Liver (tissue), 9 donors: ENCODE results near the gene CCNDBP1. TPM values are rescaled to one million over a fixed set of nuclear protein-coding genes. Genes with fewer than 3 reads are reported as not detected.

Experiments used
- DNase-seq: peaks from one replicate; pipeline ENCODE4 v3.0.0-alpha.2; 2017; ENCODE audit warnings: low spot score
- H3K27ac ChIP-seq, 2 donors: one replicate each; pipeline ENCODE4 v1.7.0; 2013; ENCODE audit warnings: inconsistent platforms in 2 of 2, low read length in 2 of 2, control low read depth in 1 of 2, low read depth in 1 of 2, mild to moderate bottlenecking in 1 of 2
- H3K27me3 ChIP-seq, 4 donors: one replicate each; pipeline versions ENCODE4 v1.6.1 to v1.7.0; 2013; ENCODE audit warnings: low read length in 3 of 4, inconsistent platforms in 1 of 4, mild to moderate bottlenecking in 1 of 4, moderate library complexity in 1 of 4; ENCODE audit not compliant: control insufficient read depth in 4 of 4, insufficient read depth in 4 of 4
- H3K36me3 ChIP-seq, 4 donors: one replicate each; pipeline versions ENCODE4 v1.6.1 to v1.7.0; 2013; ENCODE audit warnings: low read length in 3 of 4, mild to moderate bottlenecking in 3 of 4, low read depth in 1 of 4, moderate library complexity in 1 of 4; ENCODE audit not compliant: control insufficient read depth in 4 of 4, insufficient read depth in 3 of 4
- H3K4me1 ChIP-seq, 4 donors: one replicate each; pipeline versions ENCODE4 v1.6.1 to v1.7.0; 2013; ENCODE audit warnings: low read length in 3 of 4, mild to moderate bottlenecking in 3 of 4, moderate library complexity in 1 of 4; ENCODE audit not compliant: control insufficient read depth in 4 of 4, insufficient read depth in 4 of 4
- H3K4me3 ChIP-seq, 3 donors: one replicate each; pipeline versions ENCODE4 v1.6.1 to v1.7.0; 2013; ENCODE audit warnings: low read length in 3 of 3, control low read depth in 1 of 3, low read depth in 1 of 3, mild to moderate bottlenecking in 1 of 3
- H3K9ac ChIP-seq, 2 donors: one replicate each; pipeline ENCODE4 v1.7.0; 2013; ENCODE audit warnings: low read length in 2 of 2, mild to moderate bottlenecking in 2 of 2, moderate library complexity in 2 of 2, control low read depth in 1 of 2, low read depth in 1 of 2
- H3K9me3 ChIP-seq, 4 donors: one replicate each; pipeline versions ENCODE4 v1.6.1 to v1.7.0; 2013; ENCODE audit warnings: low read length in 3 of 4; ENCODE audit not compliant: control insufficient read depth in 4 of 4
- ATF3 ChIP-seq: IDR thresholded peaks from 2 replicates; pipeline ENCODE4 v1.6.1; 2016; ENCODE audit warnings: antibody characterized with exemption
- CTCF ChIP-seq: fragments of 150-350 bp; IDR thresholded peaks from 2 replicates; pipeline ENCODE4 v1.5.1; 2017; ENCODE audit warnings: improper control_type of control experiment, low read depth, low read length; ENCODE audit not compliant: missing input control
- EGR1 ChIP-seq, 2 donors: IDR thresholded peaks; 2 replicates each; pipeline ENCODE4 v1.6.1; 2016 to 2018; ENCODE audit warnings: antibody characterized with exemption in 2 of 2, low read depth in 2 of 2
- FOXA1 ChIP-seq: IDR thresholded peaks from 2 replicates; pipeline ENCODE4 v1.6.1; 2016; ENCODE audit warnings: antibody characterized with exemption
- FOXA2 ChIP-seq: IDR thresholded peaks from 2 replicates; pipeline ENCODE4 v1.6.1; 2016; ENCODE audit warnings: antibody characterized with exemption
- GABPA ChIP-seq, 2 donors: IDR thresholded peaks in 1 of 2; conservative IDR thresholded peaks in 1 of 2; 2 replicates each; pipeline ENCODE4 v1.6.1; 2016; ENCODE audit warnings: antibody characterized with exemption in 2 of 2, mild to moderate bottlenecking in 1 of 2, moderate library complexity in 1 of 2
- HNF4A ChIP-seq, 2 donors: conservative IDR thresholded peaks; 2 replicates each; pipeline ENCODE4 v1.6.1; 2016; ENCODE audit warnings: antibody characterized with exemption in 2 of 2, mild to moderate bottlenecking in 2 of 2
- JUND ChIP-seq, 2 donors: IDR thresholded peaks; 2 replicates each; pipeline ENCODE4 v1.6.1; 2016; ENCODE audit warnings: antibody characterized with exemption in 2 of 2
- MAX ChIP-seq: IDR thresholded peaks from 2 replicates; pipeline ENCODE4 v1.6.1; 2016; ENCODE audit warnings: antibody characterized with exemption
- NR2F2 ChIP-seq: IDR thresholded peaks from 2 replicates; pipeline ENCODE4 v1.6.1; 2016; ENCODE audit warnings: antibody characterized with exemption
- RAD21 ChIP-seq, 2 donors: IDR thresholded peaks; 2 replicates each; pipeline ENCODE4 v1.6.1; 2016; ENCODE audit warnings: antibody characterized with exemption in 2 of 2, mild to moderate bottlenecking in 2 of 2
- REST ChIP-seq: IDR thresholded peaks from 2 replicates; pipeline ENCODE4 v1.6.1; 2016; ENCODE audit warnings: antibody characterized with exemption, mild to moderate bottlenecking
- RXRA ChIP-seq, 2 donors: IDR thresholded peaks; 2 replicates each; pipeline ENCODE4 v1.6.1; 2017 to 2018; ENCODE audit warnings: antibody characterized with exemption in 2 of 2, mild to moderate bottlenecking in 1 of 2
- SP1 ChIP-seq: IDR thresholded peaks from 2 replicates; pipeline ENCODE4 v1.6.1; 2018; ENCODE audit warnings: antibody characterized with exemption, mild to moderate bottlenecking
- TAF1 ChIP-seq: conservative IDR thresholded peaks from 2 replicates; pipeline ENCODE4 v1.6.1; 2016; ENCODE audit warnings: antibody characterized with exemption, mild to moderate bottlenecking
- YY1 ChIP-seq: IDR thresholded peaks from 2 replicates; pipeline ENCODE4 v1.6.1; 2016; ENCODE audit warnings: antibody characterized with exemption, mild to moderate bottlenecking
- ZBTB33 ChIP-seq: IDR thresholded peaks from 2 replicates; pipeline ENCODE4 v1.6.1; 2016; ENCODE audit warnings: antibody characterized with exemption
- WGBS: extraction: QIAGEN DNeasy Blood & Tissue Kit; methylation state at CpG from one replicate; pipeline ENCODE4 v1.1.7; 2013; 5-methylcytosine and 5-hydroxymethylcytosine counted together
- polyA plus RNA-seq, 2 donors: library from polyadenylated mRNA; stranded (reverse) in 1 of 2; unstranded in 1 of 2; fragments of 200-250 nt in 1 of 2; fragments of >200 nt in 1 of 2; fragmentation: Nextera tagmentation in 1 of 2; extraction: Ambion mirVana in 1 of 2; gene quantifications; one replicate each; pipeline versions ENCODE4 v1.2.1 to v1.2.3, GENCODE V29; 2013 to 2015
- total RNA-seq, 2 donors: library from RNA; depleted of rRNA; stranded (reverse); fragments of >200 nt; gene quantifications; one replicate each; pipeline ENCODE4 v1.2.3, GENCODE V29; 2014
- donor health status: healthy.
- donor health status: healthy.
- donor health status: healthy.
- donor health status: healthy.
- donor health status: healthy.

The CCNDBP1 gene
- total and polyA plus RNA-seq, 4 donors = 21.4 to 160 (median 26.4) TPM

- no peaks in the 10 kb centered on the region for H3K9me3 ChIP-seq
- no peak overlapping the region for H3K9ac ChIP-seq
- 96% methylated on average over 57 of the region's 57 CpGs for WGBS
- no peaks in the 10 kb centered on the region for H3K36me3 ChIP-seq
- DNase-seq = no peak
- H3K4me1 ChIP-seq = peaks cover 0 to 2% (median 0%) of the 10 kb centered on the region in 4 donors
- TF ChIP-seq GABPA (IDR thresholded peaks at IDR 0.05 in 1 of 2, conservative IDR thresholded peaks at IDR 0.05 in 1 of 2) (no peak), REST (no peak), ZBTB33 (no peak), EGR1 (IDR thresholded peaks at IDR 0.05; ENCODE audit: low read depth in 2 of 2) (no peak), ATF3 (no peak), RAD21 (IDR thresholded peaks at IDR 0.05) (no peak), RXRA (IDR thresholded peaks at IDR 0.05) (no peak), NR2F2 (no peak), SP1 (no peak), HNF4A (conservative IDR thresholded peaks at IDR 0.05) (no peak), JUND (IDR thresholded peaks at IDR 0.05) (no peak), MAX (no peak), TAF1 (no peak), FOXA2 (no peak), FOXA1 (no peak), CTCF (no peak), YY1 (no peak)
- no peak overlapping the region for H3K27ac ChIP-seq
- peaks cover 0 to 2% (median 0%) of the 10 kb centered on the region in 4 donors for H3K27me3 ChIP-seq
- H3K4me3 ChIP-seq = no peak overlapping the region
These were observed 41.5 kb downstream of the CCNDBP1 start for GRCh38 chr15:43226436-43227305.
